VCaP (cell line): ENCODE results near the gene LRRC28.

ENCODE experiments used
- H3K27ac ChIP-seq: fragments of 450-650 bp; 2 replicates; pipeline ENCODE4 v1.5.1; 2017
- TF ChIP-seq, protein P1 (sequence below): fragments of 450-650 bp; conservative IDR thresholded peaks from 2 replicates; pipeline ENCODE4 v1.5.1; 2017; ENCODE audit warnings: mild to moderate bottlenecking, moderate library complexity

LRRC28 gene

DNA sequence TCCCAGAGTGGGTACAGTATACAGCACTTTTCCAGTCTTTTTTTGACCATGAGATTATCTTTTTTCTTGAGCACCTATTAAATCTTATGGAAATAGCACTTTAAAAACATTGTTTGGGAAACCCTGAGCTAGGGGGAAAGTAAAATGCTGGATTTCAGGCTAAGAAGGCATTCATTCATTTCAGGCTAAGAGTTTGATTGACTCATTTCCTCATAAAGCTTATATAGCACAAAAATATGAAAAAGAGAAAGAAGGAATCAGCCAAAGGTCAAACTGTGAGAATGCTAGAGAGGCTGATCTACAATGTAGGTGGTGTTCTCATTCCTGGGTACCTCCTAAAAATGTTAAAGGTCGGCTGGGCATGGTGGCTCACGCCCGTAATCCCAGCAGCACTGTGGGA, 12.4 kb upstream of the LRRC28 start:
- H3K27ac ChIP-seq = no peak overlapping the region
- TF ChIP-seq, protein P1, sequence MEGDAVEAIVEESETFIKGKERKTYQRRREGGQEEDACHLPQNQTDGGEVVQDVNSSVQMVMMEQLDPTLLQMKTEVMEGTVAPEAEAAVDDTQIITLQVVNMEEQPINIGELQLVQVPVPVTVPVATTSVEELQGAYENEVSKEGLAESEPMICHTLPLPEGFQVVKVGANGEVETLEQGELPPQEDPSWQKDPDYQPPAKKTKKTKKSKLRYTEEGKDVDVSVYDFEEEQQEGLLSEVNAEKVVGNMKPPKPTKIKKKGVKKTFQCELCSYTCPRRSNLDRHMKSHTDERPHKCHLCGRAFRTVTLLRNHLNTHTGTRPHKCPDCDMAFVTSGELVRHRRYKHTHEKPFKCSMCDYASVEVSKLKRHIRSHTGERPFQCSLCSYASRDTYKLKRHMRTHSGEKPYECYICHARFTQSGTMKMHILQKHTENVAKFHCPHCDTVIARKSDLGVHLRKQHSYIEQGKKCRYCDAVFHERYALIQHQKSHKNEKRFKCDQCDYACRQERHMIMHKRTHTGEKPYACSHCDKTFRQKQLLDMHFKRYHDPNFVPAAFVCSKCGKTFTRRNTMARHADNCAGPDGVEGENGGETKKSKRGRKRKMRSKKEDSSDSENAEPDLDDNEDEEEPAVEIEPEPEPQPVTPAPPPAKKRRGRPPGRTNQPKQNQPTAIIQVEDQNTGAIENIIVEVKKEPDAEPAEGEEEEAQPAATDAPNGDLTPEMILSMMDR = no peak

- TF ChIP-seq, protein P1 = no peak
- H3K27ac ChIP-seq = no peak overlapping the region
Observed at GRCh38 chr15:99239545-99240198, 11.6 kb upstream of the LRRC28 start.

DNA sequence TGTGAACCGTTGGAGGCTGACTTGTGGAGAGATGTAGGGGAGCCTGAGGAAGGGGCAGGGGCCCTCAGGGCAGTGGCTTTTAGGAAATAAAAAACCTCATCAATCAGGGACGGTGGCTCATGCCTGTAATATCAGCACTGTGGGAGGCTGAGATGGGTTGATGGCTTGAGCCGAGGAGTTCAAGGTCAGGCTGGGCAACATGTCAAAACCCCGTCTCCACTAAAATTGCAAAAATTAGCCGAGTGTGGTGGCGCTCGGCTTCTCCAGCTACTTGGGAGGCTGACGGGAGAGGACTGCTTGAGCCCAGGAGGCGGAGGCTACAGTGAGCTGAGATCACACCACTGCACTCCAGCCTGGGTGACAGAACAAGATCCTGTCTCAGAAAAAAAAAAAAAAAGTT, 9.5 kb upstream of the LRRC28 start:
- TF ChIP-seq, protein P1 = no peak
- H3K27ac ChIP-seq = no peak overlapping the region

DNA sequence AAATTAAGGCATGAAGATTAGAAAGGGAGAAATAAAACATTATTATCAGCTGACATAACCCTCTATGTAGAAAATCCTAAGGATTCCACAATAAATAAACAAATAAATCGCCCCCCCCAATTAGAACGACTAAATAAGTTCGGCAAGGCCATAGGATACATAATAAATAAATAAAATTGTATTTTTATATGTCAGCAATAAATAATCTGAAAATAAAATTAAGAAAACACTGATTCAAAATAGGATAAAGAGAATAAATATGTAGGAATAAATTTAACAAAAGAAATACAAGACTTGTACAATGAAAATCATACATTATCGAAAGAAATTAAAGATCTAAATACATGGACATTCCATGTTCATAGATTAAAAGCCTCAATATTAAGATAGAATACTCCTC, 7.0 kb upstream of the LRRC28 start:
- TF ChIP-seq, protein P1 = no peak
- H3K27ac ChIP-seq = no peak overlapping the region

DNA sequence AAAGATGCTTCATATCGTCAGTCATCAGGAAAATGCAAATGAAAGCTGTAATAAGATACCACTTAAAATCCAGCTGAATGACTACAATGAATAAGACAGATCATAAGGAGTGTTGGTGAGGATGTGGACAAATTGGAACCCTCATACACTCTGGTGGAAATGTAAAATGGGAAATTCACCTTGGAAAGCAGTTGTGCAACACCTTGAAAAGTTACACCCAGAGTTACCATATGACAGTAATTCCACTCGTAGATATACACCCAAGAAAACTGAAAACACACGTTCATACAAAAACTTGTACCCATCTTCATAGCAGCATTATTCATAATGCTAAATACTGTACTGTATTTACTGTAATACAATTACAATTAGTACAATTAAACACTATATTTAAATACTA, 4.2 kb upstream of the LRRC28 start:
- TF ChIP-seq, protein P1 = no peak
- no peak overlapping the region for H3K27ac ChIP-seq

DNA sequence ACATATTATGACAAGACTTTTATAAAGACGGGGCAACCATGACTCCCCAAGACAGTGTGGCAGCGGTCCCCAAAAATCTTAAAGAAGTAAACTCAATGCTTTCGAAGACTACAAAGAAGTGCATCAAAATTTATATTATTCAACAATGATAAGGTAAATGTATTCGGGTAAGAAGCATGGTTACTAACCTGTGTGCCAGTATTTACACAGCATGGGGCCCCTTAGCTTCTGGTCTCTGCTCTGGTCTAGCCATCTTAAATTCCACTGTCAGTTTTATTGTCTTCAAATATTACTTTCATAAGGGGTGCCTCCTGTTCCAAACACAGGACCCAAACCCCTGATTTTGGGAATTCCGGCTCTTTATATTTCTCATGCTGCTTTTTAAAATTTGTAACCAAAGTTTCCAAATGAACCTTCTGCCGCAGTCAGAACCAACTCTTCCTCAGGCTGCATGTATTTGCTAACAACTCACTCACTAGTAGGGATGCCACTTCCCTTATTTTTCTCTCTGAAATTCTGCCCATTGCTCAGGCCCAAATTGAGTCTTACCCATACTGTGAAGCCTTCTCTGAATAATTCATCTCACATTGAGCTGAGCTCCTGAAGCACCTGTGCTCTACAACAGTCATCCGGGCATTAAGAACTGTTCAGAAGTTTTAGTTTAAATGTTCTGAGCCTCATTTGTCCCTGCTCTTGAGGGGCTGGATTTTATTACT, 3.1 kb upstream of the LRRC28 start:
- peak overlapping the region; percentile 83 for H3K27ac ChIP-seq
- TF ChIP-seq, protein P1 = no peak

DNA sequence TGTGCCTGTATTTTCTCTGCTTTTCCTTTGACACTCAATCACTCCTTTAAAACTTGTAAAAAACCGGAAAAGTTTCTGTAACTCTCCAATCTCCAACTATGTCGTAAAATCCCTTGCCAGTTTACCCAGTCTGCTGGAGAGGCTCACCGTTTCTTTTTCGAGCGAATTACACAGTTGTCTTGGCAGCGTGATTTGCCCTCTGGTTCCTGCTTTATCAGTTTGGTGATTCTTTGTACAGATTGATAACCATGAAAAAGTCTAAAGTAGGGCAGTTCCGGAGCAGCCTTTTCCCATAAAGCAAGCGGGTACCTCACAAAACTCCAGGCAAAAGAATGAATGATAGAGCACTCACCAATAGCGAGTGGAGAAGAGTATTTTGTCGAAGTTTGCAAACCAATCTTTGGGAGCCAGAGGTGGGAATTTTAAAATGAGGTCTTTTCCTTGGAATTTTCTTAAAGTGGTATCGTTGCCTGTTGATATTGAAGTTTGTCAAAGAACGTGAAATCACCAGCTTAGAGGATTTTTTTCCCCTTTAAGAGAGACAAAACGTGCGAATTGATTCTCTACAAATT, 1.9 kb upstream of the LRRC28 start, which contains the start of gene TTC23:
Gene TTC23, minus strand, starts transcription at position 312 of the 572 bp plus-strand sequence. CDS start 20,869 bp downstream, outside the sequence.
- H3K27ac ChIP-seq = peak within 1 kb of the TSS; percentile 83
- TF ChIP-seq, protein P1 = no peak
